ENCODE measurements around the gene TRAF7. TPM values are rescaled to one million over a fixed set of nuclear protein-coding genes. Genes with fewer than 3 reads are reported as not detected.

Gene TRAF7
- total RNA-seq, 4 donors from 2014 or later = 19.1 to 45.0 (median 31.1) TPM

DNA sequence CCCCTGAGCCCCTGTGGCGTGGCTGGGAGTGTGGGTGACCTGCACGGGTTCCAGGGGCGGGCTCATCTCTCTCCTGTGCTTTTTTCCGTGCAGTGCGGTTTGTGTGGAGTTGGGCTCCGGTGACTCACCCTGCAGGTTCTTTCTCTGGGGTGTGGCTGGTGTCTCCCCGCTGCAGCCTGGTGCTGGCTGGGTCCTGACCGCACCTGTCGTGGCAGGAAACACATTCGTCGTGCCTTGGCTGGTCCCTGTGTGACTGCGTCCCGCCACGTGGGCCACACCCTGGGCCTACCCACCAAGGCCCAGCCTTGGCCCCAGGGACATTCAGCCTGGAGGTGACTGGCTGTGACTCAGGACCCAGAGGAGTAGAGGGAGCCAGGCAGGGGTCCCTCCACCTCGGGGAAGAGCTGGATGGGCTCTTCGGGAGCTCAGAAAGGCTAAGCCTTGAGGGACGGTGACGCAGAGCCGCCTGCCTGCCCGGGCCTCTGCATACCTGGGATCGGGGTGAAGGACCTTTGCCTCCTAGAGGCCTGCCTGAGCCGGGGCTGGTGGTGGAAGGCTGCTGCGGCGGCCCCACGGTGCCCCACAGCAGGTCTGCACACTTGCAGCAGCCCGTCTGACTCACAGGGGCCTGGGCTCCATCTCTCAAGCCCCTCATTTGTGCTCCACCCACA lies 7.8 kb downstream of the TRAF7 start:
- TF ChIP-seq, protein P1, sequence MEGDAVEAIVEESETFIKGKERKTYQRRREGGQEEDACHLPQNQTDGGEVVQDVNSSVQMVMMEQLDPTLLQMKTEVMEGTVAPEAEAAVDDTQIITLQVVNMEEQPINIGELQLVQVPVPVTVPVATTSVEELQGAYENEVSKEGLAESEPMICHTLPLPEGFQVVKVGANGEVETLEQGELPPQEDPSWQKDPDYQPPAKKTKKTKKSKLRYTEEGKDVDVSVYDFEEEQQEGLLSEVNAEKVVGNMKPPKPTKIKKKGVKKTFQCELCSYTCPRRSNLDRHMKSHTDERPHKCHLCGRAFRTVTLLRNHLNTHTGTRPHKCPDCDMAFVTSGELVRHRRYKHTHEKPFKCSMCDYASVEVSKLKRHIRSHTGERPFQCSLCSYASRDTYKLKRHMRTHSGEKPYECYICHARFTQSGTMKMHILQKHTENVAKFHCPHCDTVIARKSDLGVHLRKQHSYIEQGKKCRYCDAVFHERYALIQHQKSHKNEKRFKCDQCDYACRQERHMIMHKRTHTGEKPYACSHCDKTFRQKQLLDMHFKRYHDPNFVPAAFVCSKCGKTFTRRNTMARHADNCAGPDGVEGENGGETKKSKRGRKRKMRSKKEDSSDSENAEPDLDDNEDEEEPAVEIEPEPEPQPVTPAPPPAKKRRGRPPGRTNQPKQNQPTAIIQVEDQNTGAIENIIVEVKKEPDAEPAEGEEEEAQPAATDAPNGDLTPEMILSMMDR (IDR thresholded peaks at IDR 0.05; ENCODE audit: low read depth) = no peak

DNA sequence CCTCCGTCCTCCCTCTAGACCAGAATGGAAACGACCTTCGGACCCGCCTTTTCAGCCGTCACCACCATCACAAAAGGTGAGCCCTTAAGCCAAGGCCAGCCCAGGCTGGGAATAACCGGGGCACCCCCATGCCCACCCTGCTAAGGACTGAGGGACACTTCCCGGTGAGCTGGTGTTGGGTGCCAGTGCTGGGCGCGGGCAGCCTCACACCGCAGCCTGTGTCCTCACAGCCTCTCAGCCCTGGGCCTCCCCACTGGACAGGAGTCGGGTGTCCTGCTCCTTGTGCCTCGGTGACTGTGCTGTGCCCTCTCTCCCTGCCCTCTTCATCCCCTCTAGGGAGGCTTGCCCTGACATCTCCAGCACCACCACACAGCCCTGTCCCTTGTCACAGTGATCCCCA lies 10.3 kb downstream of the TRAF7 start:
- TF ChIP-seq, protein P1 (IDR thresholded peaks at IDR 0.05; ENCODE audit: low read depth) = no peak

DNA sequence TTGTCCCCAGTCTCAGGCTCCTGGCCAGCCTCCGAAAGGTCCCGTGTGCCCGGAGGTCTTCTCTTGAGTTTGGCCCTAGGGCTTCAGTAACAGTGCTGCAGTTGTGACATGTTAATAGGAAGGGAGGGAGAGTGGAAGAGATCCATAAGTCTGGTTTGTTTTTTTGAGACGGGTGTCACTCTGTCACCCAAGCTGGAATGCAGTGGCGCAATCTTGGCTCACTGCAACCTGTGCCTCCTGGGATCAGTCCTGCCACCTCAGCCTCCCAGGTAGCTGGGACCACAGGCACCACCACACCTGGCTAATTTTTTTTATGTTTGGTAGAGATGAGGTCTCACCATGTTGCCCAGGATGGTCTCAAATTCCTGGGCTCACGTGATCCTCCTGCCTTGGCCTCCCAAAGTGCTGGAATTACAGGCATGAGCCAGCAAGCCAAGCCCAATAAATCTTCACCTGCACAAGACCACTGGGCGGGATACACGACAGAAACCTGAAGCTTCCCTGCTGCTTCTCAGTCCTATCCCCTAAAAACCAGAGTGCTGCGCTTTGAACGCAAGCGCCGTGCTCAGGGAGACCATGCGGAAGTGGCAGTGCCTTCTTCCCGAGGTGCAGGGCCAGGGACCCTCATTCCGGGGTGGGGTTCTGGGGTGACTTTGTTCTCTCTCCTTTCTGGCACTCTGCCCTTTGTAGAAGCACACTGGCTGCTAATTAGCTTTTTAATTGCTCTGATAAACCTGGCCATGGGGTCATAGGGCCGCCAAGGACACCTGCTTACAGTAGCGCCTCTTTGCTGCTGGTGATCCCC lies 10.9 kb downstream of the TRAF7 start:
- TF ChIP-seq, protein P1 (IDR thresholded peaks at IDR 0.05; ENCODE audit: low read depth) = no peak

DNA sequence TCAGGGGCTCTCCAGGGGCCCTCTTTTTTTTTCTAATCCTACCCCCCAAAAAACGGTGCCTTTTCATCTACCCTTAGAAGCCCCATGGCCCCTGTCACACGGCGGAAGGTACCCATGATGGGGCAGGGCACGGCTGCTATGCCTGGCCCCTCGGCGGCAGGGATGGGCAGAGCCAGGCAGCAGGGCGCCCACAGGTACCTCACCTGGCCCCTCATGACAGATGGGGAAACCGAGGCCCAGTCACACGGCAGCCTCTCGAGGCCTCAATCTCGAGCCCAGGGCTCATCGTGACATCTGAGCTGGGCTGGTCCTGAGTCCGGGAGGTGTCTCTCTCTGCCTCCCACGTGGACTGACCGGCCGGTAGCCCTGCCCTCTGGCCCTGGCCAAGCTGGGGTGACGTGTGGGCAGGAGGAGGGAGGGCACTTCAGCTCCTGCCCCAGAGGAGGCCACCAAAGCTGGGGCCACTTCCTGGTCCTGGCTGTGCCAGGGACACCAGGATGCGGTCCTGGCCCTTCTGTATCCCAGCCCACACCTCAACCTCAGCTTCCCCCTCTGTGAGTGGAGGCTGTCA lies 11.6 kb downstream of the TRAF7 start:
- TF ChIP-seq, protein P1 (IDR thresholded peaks at IDR 0.05; ENCODE audit: low read depth) = no peak

DNA sequence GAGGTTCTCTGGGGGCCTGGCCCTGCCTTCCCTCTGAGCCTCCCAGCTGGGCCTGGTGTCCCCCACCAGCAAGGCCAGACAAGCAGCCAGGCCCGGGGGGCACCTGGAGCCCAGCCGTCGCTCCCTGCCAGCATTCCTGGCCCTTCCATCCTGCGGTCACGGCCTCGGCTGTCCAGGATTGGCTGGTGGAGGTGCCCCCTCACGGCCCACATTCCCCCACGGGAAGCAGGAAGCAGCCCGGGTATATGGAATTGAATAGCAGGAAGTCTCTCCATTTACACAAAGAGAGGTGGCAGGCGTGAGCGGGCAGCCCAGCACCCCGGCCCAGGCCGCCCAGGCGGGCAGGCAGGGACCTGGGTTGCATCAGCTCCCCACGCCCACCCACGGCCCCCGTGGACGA lies 14.5 kb downstream of the TRAF7 start:
- TF ChIP-seq, protein P1 (IDR thresholded peaks at IDR 0.05; ENCODE audit: low read depth) = no peak

DNA sequence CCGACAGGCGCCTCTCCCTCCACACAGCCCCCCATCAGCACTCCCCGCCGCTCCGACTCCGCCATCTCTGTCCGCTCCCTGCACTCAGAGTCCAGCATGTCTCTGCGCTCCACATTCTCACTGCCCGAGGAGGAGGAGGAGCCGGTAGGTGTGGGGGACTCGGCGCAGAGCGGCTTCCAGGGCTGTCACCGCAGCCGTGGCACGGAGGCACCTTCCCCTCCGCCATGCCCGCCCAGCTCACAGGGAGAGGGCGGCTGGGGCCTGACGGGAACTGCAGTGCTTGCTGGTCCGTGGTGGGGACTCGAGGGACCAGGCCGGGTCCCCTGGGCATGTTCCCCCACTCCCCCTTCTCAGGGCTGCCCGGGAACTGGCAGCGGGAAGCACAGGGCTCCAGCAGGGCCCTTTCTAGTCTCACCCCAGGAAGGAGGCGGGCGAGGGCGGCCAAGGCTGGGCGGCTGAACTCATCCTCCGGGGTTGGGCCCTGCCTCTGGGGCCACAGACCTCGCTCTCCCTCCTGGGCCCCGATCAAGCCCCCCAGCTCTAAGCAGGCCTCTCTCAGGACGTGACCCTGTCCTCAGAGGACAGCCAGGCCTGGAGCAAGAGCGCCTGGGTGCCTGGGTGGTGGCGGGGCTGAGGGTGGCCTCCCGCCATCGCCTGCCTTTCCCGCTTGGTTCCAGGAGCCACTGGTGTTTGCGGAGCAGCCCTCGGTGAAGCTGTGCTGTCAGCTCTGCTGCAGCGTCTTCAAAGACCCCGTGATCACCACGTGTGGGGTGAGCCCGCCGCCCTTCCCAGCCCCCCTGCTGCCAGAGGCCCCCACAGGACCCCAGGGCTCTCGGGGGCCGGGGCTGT lies 15.2 kb downstream of the TRAF7 start:
- TF ChIP-seq, protein P1 (IDR thresholded peaks at IDR 0.05; ENCODE audit: low read depth) = no peak

Data from subcutaneous adipose tissue (tissue), 4 donors.